Astrocyte (in vitro differentiated cells and primary cell): ENCODE results near the gene DYNC1LI2.

Source experiments
- CTCF ChIP-seq: IDR thresholded peaks from 2 replicates; pipeline ENCODE4 v1.5.1; 2011; ENCODE audit warnings: low read depth, mild to moderate bottlenecking, inconsistent platforms, low read length, moderate library complexity; ENCODE audit not compliant: insufficient read depth
- EZH2 ChIP-seq: IDR thresholded peaks from 2 replicates; pipeline ENCODE4 v1.6.1; 2012; ENCODE audit warnings: mild to moderate bottlenecking, low read length, inconsistent platforms; ENCODE audit not compliant: insufficient read depth

GRCh38 chr16:66712512-66712911 lies 38.9 kb downstream of the DYNC1LI2 start:
- TF ChIP-seq CTCF: no peak
- TF ChIP-seq EZH2: no peak
